Activated naive CD4-positive, alpha-beta T cell treated with anti-CD3 and anti-CD28 coated beads, Interleukin-2, amount 10 ng/mL, durations not matched to agents 7 days and 5 days (primary cell): ENCODE data around the gene RNF111.
"Not testable (repeated sequence)": the region's sequence is repeated elsewhere in the genome, so short reads cannot be mapped to it uniquely, and the experiment has no call there.

Source experiments
- CTCF ChIA-PET: fragments of 350-600 bp; sonication (Branson Sonifier 250); formaldehyde crosslinking; loops from one replicate; lab custom pipeline; 2021; ENCODE audit warnings: antibody characterized with exemption; lab: Charles Lee
- DNase-seq: peaks from one replicate; pipeline ENCODE4 v3.0.0-alpha.2; 2020
- H3K27ac Mint-ChIP-seq: one replicate; pipeline ENCODE4 v1.8.0; 2021; ENCODE audit warnings: mild to moderate bottlenecking, moderate library complexity, mixed read lengths
- H3K27me3 Mint-ChIP-seq: one replicate; pipeline ENCODE4 v1.8.0; 2021; ENCODE audit warnings: mild to moderate bottlenecking, mixed read lengths
- H3K36me3 Mint-ChIP-seq: one replicate; pipeline ENCODE4 v1.8.0; 2021; ENCODE audit warnings: mixed read lengths
- H3K4me1 Mint-ChIP-seq: one replicate; pipeline ENCODE4 v1.8.0; 2021; ENCODE audit warnings: mixed read lengths
- H3K4me3 Mint-ChIP-seq: one replicate; pipeline ENCODE4 v1.8.0; 2021; ENCODE audit warnings: mild to moderate bottlenecking, moderate library complexity, mixed read lengths
- H3K9me3 Mint-ChIP-seq: one replicate; pipeline ENCODE4 v1.8.0; 2021; ENCODE audit warnings: mixed read lengths

The RNF111 gene

DNA sequence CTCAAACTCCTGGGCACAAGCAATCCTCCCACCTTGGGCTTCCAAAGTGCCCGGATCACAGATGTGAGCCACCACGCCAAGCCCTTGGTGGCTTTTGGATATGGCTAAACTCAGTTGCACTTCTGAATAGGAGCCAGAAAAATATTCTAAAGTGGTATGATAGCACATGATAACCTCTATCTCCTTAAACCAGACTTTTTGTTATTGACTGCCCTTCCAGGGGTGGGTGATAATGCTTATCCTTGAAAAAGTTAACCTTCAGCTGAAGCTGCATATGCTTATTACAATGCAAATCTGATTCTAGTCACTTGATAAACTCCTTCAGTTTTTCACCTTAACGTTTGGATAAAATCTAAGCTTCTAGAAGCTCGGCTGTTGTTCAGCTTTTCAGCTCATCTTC is 123.8 kb downstream of the RNF111 start:
- Mint-ChIP-seq H3K27ac (no peak overlapping the region), H3K9me3 (no peaks in the 10 kb centered on the region), H3K36me3 (peaks cover 78% of the 10 kb centered on the region), H3K4me3 (no peak overlapping the region), H3K4me1 (peaks cover 38% of the 10 kb centered on the region), H3K27me3 (no peaks in the 10 kb centered on the region)
- CTCF ChIA-PET: interaction anchor here (1.0 to 2.0 kb wide), 2 partner anchors 27 to 150 kb away, joined by 3 to 4 read pairs; no protein-coding TSS in a partner anchor
- DNase-seq: no peak

DNA sequence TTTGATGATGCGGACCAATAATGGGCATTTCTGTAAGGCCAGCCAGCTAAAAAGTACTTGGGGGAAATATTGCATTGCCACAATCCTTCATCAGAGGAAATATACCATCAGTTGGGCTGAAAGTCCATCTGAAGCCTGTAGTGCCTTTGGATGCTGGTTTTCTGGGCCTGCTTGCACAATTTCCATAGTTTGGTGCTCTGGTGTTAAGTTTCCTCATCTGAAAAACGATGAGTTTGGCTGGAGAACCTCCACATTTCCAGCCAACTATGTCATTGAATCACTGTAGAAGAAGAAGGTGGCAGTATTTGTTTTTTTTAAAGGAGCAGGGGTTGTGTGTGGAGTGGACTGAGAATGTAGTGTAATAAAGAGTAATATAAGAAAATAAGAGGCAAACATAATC is 127.6 kb downstream of the RNF111 start:
- H3K36me3 Mint-ChIP-seq: peaks cover 81% of the 10 kb centered on the region
- no peak overlapping the region for H3K27ac Mint-ChIP-seq
- no peak for DNase-seq
- no peaks in the 10 kb centered on the region for H3K27me3 Mint-ChIP-seq
- H3K4me1 Mint-ChIP-seq: peaks cover 11% of the 10 kb centered on the region
- H3K9me3 Mint-ChIP-seq: no peaks in the 10 kb centered on the region
- CTCF ChIA-PET: no interaction called here
- H3K4me3 Mint-ChIP-seq: no peak overlapping the region

DNA sequence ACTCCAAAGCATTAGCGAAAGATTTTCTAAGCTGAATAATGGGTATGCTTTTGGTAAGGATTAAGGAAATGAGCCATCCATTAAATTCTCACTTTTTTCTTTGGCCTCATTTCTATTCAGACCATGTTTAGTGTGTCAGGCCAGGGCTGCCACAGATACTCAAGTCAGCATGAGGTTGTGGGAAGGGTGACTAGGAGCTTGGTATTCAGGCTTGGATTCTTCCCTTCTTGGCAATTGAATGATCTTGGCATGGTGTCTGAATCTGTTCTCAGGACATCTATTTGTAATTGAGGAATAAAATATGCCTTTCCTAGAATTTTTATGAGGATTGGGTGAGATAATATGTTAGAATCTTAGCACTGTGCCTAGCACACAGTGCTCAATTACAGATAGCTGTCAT is 128.7 kb downstream of the RNF111 start:
- Mint-ChIP-seq H3K27ac (no peak overlapping the region), H3K9me3 (no peaks in the 10 kb centered on the region), H3K4me1 (peaks cover 6% of the 10 kb centered on the region), H3K36me3 (peaks cover 79% of the 10 kb centered on the region), H3K4me3 (no peak overlapping the region), H3K27me3 (no peaks in the 10 kb centered on the region)
- DNase-seq: no peak
- CTCF ChIA-PET: no interaction called here

DNA sequence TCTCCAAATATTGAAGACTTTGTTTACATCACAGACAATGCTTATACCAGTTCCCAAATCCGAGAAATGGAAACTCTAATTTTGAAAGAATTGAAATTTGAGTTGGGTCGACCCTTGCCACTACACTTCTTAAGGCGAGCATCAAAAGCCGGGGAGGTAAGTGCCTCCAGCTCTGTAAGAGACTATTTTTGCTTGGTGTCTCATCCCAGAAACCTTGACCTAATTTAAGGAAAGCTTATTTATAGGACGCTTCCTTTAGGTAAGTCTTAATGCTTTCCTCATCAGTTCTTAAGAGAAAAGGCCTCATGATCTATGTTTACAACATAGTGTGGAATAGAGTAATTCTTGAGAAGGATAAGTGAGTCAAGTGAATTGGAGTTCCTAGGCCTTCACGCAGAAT is 129.3 kb downstream of the RNF111 start:
- peaks cover 6% of the 10 kb centered on the region for H3K4me1 Mint-ChIP-seq
- H3K4me3 Mint-ChIP-seq: no peak overlapping the region
- no peaks in the 10 kb centered on the region for H3K27me3 Mint-ChIP-seq
- H3K27ac Mint-ChIP-seq: peak overlapping the region; percentile 28
- no peak for DNase-seq
- CTCF ChIA-PET: no interaction called here
- H3K9me3 Mint-ChIP-seq: no peaks in the 10 kb centered on the region
- H3K36me3 Mint-ChIP-seq: peaks cover 76% of the 10 kb centered on the region

DNA sequence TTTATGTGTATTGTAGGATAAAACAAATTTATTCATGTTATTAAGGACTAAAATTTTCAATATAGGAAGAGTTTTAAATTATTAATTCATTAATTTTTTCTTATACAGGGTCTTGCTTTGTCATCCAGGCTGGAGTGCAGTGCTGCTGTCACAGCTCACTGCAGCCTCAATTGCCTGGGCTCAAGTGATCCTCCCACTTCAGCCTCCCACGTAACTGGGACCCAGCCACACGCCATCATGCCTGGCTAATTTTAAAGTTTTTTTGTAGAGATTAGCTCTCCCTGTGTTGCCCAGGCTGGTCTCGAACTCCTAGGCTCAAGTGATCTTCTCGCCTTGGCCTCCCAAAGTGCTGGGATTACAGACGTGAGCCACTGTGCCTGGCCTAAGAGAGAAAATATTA is 132.2 kb downstream of the RNF111 start:
- Mint-ChIP-seq H3K9me3 (no peaks in the 10 kb centered on the region), H3K4me3 (no peak overlapping the region), H3K4me1 (peaks cover 4% of the 10 kb centered on the region), H3K27me3 (no peaks in the 10 kb centered on the region), H3K27ac (no peak overlapping the region), H3K36me3 (peaks cover 79% of the 10 kb centered on the region)
- DNase-seq: no peak
- CTCF ChIA-PET: no interaction called here

DNA sequence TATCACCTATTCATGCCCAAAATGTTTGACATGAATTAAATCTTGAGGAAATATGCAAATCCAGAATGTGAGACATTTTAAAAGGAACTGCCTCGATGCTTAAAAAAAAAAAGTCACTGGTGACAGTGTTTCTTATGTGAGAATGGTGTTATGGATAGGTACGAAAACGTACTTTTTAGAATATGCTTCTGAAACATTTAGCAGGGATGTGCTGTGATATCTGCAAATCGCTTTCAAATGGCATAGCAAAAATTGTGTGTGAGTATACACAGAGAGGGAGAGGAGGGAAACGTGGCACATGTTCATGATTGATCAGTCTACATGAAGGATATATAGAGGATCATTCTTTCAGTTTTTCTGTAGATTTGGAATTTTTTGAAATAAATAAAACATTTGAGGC is 133.5 kb downstream of the RNF111 start:
- CTCF ChIA-PET: no interaction called here
- no peak overlapping the region for H3K4me3 Mint-ChIP-seq
- peaks cover 81% of the 10 kb centered on the region for H3K36me3 Mint-ChIP-seq
- no peaks in the 10 kb centered on the region for H3K9me3 Mint-ChIP-seq
- H3K4me1 Mint-ChIP-seq: peaks cover 4% of the 10 kb centered on the region
- no peak overlapping the region for H3K27ac Mint-ChIP-seq
- DNase-seq: no peak
- no peaks in the 10 kb centered on the region for H3K27me3 Mint-ChIP-seq

DNA sequence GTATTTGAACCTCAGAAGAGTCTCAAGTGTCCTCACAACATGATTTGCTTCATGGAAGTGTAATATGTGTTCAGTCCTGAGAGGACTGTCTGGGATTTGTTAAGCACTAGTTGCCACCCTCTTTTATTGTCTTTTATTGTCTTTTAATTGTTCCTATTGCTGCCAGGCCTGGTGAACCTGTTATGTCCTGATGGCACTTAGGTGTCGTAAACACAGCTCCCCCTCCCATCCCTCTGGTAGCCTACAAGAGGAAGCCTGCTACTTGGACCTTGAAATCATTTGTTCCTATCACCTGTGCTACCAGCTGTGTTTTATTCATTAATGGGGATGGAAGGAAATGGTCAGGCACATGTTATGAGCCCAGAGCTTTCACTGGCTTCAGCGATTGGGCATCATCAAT is 136.8 kb downstream of the RNF111 start:
- Mint-ChIP-seq H3K27me3 (no peaks in the 10 kb centered on the region), H3K9me3 (peaks cover 10% of the 10 kb centered on the region), H3K36me3 (peaks cover 84% of the 10 kb centered on the region), H3K4me3 (no peak overlapping the region), H3K27ac (no peak overlapping the region), H3K4me1 (peaks cover 18% of the 10 kb centered on the region)
- CTCF ChIA-PET: no interaction called here
- DNase-seq: no peak

DNA sequence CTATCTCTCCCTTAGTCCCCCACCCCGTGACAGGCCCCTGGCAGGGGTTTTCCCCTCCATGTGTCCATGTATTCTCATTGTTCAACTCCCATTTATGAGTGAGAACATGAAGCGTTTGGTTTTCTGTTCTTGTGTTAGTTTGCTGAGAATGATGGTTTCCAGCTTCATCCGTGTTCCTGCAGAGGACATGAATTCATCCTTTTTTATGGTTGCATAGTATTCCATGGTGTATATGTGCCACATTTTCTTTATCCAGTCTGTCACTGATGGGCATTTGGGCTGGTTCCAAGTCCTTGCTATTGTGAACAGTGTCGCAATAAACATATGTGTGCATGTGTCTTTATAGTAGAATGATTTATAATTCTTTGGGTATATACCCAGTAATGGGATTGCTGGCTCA is 138.2 kb downstream of the RNF111 start:
- H3K36me3 Mint-ChIP-seq: peaks cover 88% of the 10 kb centered on the region
- H3K27me3 Mint-ChIP-seq, H3K4me3 Mint-ChIP-seq, H3K27ac Mint-ChIP-seq, DNase-seq, CTCF ChIA-PET: not testable (repeated sequence)
- H3K9me3 Mint-ChIP-seq: peaks cover 19% of the 10 kb centered on the region
- peaks cover 17% of the 10 kb centered on the region for H3K4me1 Mint-ChIP-seq

DNA sequence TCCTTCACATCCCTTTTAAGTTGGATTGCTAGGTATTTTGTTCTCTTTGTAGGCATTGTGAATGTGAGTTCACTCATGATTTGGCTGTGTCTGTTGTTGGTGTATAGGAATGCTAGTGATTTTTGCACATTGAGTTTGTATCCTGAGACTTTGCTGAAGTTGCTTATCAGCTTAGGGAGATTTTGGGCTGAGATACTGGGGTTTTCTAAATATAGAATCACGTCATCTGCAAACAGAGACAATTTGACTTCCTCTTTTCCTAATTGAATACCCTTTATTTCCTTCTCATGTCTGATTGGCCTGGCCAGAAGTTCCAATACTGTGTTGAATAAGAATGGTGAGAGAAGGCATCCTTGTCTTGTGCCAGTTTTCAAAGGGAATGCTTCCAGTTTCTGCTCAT is 139.8 kb downstream of the RNF111 start:
- not testable (repeated sequence) for DNase-seq, H3K27me3 Mint-ChIP-seq, H3K27ac Mint-ChIP-seq, H3K4me3 Mint-ChIP-seq
- H3K4me1 Mint-ChIP-seq: peaks cover 15% of the 10 kb centered on the region
- H3K9me3 Mint-ChIP-seq: peaks cover 19% of the 10 kb centered on the region
- CTCF ChIA-PET: interaction anchor here (0.6 to 1.7 kb wide), 2 partner anchors 11 to 211 kb away, joined by 3 to 5 read pairs; no protein-coding TSS in a partner anchor
- peaks cover 95% of the 10 kb centered on the region for H3K36me3 Mint-ChIP-seq

DNA sequence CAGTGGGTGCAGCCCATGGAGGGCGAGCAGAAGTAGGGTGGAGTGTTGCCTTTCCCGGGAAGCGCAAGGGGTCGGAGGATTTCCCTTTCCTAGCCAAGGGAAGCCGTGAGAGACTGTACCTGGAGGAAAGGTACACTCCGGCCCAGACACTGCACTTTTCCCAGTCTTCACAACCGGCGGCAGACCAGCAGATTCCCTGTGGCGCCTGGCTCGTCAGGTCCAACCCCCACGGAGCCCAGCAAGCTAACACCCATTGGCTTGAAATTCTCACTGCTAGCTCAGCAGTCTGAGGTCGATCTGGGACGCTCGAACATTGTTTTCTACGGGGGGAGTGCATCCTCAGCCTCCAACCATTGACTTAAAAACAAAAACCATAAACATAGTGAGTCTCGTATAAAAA is 144.0 kb downstream of the RNF111 start:
- H3K9me3 Mint-ChIP-seq: peaks cover 19% of the 10 kb centered on the region
- H3K36me3 Mint-ChIP-seq: peaks cover 88% of the 10 kb centered on the region
- H3K4me3 Mint-ChIP-seq: no peak overlapping the region
- no peaks in the 10 kb centered on the region for H3K27me3 Mint-ChIP-seq
- H3K4me1 Mint-ChIP-seq: peaks cover 17% of the 10 kb centered on the region
- DNase-seq: no peak
- no peak overlapping the region for H3K27ac Mint-ChIP-seq
- CTCF ChIA-PET: no interaction called here

DNA sequence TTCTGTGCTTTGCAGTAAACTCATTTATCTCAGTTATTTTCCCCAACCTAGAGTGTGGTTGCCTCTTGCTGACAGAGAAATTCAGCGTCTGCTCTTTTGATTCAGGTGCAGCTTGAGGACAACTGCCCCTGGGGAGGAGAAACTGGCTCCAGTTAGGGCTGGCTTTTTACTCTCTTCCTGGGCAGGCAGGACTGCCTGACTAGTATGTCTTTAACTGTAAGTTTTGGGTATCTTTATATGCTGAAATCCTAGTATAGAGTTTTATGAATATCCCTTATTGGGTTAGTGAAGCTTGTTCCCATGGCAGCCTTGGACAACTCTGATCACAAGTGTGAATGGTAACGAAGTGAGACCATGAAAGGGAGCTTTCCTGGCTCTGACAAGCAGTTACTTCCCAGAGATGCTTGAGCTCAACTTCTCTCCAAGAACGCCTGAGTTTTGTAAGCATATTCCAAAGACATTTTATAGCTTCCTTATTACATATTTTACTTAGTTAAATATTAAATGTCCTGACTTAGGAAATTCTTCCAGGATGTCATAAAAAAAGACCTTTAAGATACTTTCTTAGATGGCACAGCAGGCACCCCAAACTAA is 144.6 kb downstream of the RNF111 start:
- peaks cover 87% of the 10 kb centered on the region for H3K36me3 Mint-ChIP-seq
- no peaks in the 10 kb centered on the region for H3K27me3 Mint-ChIP-seq
- CTCF ChIA-PET: no interaction called here
- DNase-seq: no peak
- H3K27ac Mint-ChIP-seq: no peak overlapping the region
- H3K9me3 Mint-ChIP-seq: peaks cover 19% of the 10 kb centered on the region
- peaks cover 21% of the 10 kb centered on the region for H3K4me1 Mint-ChIP-seq
- H3K4me3 Mint-ChIP-seq: no peak overlapping the region

DNA sequence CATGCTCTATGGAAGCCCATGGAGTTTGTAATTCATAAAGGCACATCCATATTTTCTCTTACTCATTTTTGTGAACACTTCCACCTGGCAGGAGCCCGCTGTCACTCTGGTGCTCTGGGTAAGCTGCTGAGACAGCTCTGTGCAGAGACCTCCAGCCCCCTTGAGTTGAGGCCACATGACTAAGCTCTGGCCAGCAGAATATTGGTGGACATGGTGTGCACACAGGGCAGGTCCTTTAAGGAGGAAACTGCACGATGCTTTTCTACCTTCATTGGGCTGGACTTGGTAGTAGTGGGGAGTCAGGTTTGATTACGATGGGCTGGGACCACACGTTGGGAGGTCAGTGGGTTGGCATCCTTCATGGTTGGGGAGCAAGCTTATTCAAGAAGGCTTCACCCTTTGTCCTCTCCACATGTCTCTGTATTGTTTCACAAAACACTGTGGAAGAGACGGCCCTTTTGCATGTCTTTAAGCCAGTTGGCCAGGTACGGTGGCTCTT is 146.5 kb downstream of the RNF111 start:
- Mint-ChIP-seq H3K4me1 (peaks cover 27% of the 10 kb centered on the region), H3K36me3 (peaks cover 77% of the 10 kb centered on the region), H3K27ac (no peak overlapping the region), H3K4me3 (no peak overlapping the region), H3K9me3 (peaks cover 11% of the 10 kb centered on the region), H3K27me3 (no peaks in the 10 kb centered on the region)
- no peak for DNase-seq
- CTCF ChIA-PET: no interaction called here

DNA sequence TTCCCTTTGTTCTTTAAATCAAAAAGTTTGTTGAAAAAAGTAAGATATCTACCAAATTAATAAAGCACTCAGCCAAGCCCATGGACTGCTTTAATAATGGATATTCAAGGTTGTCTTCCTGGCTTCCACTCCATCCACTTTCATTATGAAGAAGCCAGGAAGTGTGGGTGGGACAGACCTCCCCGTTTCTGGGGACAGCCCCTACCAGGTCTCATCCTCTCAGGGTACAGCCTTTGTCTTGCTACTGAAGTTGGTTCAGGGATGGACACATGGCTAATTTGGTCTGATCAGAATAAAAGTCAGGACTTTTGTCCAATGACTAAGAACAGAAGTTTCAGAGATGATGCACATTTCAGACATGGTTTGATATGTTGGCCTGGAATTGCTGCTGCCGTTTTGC is 150.1 kb downstream of the RNF111 start:
- peak overlapping the region; percentile 6 for H3K27ac Mint-ChIP-seq
- H3K4me3 Mint-ChIP-seq: no peak overlapping the region
- H3K27me3 Mint-ChIP-seq: no peaks in the 10 kb centered on the region
- DNase-seq: no peak
- CTCF ChIA-PET: interaction anchor here (1.2 to 1.5 kb wide), 8 partner anchors 10 to 387 kb away, joined by 3 to 8 read pairs (median 4); no protein-coding TSS in a partner anchor
- peaks cover 38% of the 10 kb centered on the region for H3K4me1 Mint-ChIP-seq
- H3K36me3 Mint-ChIP-seq: peaks cover 54% of the 10 kb centered on the region
- H3K9me3 Mint-ChIP-seq: no peaks in the 10 kb centered on the region

DNA sequence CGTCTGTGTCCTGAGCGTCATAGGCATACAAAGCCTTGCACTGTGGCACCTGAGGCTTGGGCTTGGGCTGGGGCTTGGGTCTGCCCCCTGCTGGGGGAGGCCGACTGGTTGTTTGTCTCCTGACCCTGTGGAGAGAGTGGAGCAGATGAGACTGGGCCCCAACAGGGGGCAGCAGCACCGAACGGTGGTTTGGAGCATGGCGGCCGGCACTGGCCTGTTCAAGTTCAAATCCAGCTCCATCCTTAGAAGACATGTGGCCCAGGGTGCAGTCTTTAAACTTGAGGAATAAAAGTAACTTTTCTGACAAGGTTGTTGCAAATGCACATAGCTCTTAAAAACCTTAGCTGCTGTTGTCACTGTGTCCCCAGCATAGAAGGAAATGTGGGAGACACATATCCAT is 150.8 kb downstream of the RNF111 start:
- CTCF ChIA-PET: interaction anchor here (0.7 to 1.5 kb wide), 11 partner anchors 10 to 386 kb away, joined by 3 to 8 read pairs (median 4); no protein-coding TSS in a partner anchor
- H3K4me1 Mint-ChIP-seq: peaks cover 38% of the 10 kb centered on the region
- no peak overlapping the region for H3K4me3 Mint-ChIP-seq
- H3K36me3 Mint-ChIP-seq: peaks cover 50% of the 10 kb centered on the region
- no peaks in the 10 kb centered on the region for H3K27me3 Mint-ChIP-seq
- no peaks in the 10 kb centered on the region for H3K9me3 Mint-ChIP-seq
- DNase-seq: peak; percentile 73
- no peak overlapping the region for H3K27ac Mint-ChIP-seq
